Upper lobe of right lung (tissue), 1 donor: ENCODE results near the gene BICD1. TPM values are rescaled to one million over a fixed set of nuclear protein-coding genes. Genes with fewer than 3 reads are reported as not detected.

Experiments
- ATAC-seq: fragments of 200-7000 bp; cut with Tn5 transposase; one replicate; pipeline ENCODE4 v1.9.1; 2020; ENCODE audit warnings: mild to moderate bottlenecking, moderate library complexity
- DNase-seq: peaks from one replicate; pipeline ENCODE4 v3.0.0-alpha.2; 2020
- H3K27ac ChIP-seq: fragments of 200-600 bp; one replicate; pipeline ENCODE4 v1.8.0; 2022
- H3K27me3 ChIP-seq: fragments of 200-600 bp; one replicate; pipeline ENCODE4 v1.8.0; 2022; ENCODE audit warnings: mild to moderate bottlenecking
- H3K36me3 ChIP-seq: fragments of 200-600 bp; one replicate; pipeline ENCODE4 v1.8.0; 2022
- H3K4me1 ChIP-seq: fragments of 200-600 bp; one replicate; pipeline ENCODE4 v1.8.0; 2022
- H3K4me3 ChIP-seq: fragments of 200-600 bp; one replicate; pipeline ENCODE4 v1.8.0; 2022; ENCODE audit warnings: mild to moderate bottlenecking
- H3K9me3 ChIP-seq: fragments of 200-600 bp; one replicate; pipeline ENCODE4 v1.8.0; 2022
- CTCF ChIP-seq: fragments of 200-600 bp; IDR thresholded peaks from one replicate; pipeline ENCODE4 v1.8.0; 2022; ENCODE audit warnings: antibody characterized with exemption
- intact Hi-C: fragments of 100-400 bp; cut with DNase I; formaldehyde crosslinking; loops from one replicate; pipeline ENCODE4 v1.11.0; 2022
- total RNA-seq: library from RNA; stranded (reverse); fragmentation: NEBNext Ultra II Directional; extraction: Animal tissue kit (Norgen Biotek cat#: 25700); gene quantifications from one replicate; pipeline ENCODE4 v1.2.1, GENCODE V29; 2021
- donor health status: DM: no; HTN: yes; CAD: no; lungs with severe emphysema.

Gene BICD1
- total RNA-seq, 1 donor from 2014 or later: 18.0 TPM

- H3K4me3 ChIP-seq: no peak overlapping the region
- no peaks in the 10 kb centered on the region for H3K9me3 ChIP-seq
- no peak overlapping the region for H3K27ac ChIP-seq
- H3K4me1 ChIP-seq: no peaks in the 10 kb centered on the region
- intact Hi-C loops: no loop called here
- H3K27me3 ChIP-seq: no peaks in the 10 kb centered on the region
- DNase-seq (no peak), ATAC-seq (no peak)
- peaks cover 1% of the 10 kb centered on the region for H3K36me3 ChIP-seq
- TF ChIP-seq CTCF: no peak
Measured at GRCh38 chr12:32211066-32211899, 104.6 kb downstream of the BICD1 start.

DNA sequence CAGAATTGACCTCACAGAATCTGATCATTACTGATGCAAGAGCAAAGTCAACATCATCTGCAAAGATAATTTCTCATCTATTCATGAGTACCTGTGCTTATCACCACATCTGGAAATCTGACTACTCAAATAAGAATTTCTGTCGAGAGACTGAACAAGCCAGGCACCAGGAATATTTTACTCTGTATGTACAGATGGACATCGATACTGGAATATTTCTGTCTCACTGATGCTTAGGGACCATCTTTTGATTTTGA, 105.2 kb downstream of the BICD1 start:
- Histone ChIP-seq H3K27ac (no peak overlapping the region), H3K27me3 (no peaks in the 10 kb centered on the region), H3K4me3 (no peak overlapping the region), H3K36me3 (peaks cover 6% of the 10 kb centered on the region), H3K9me3 (no peaks in the 10 kb centered on the region), H3K4me1 (no peaks in the 10 kb centered on the region)
- no peak for DNase-seq
- no peak for ATAC-seq
- TF ChIP-seq CTCF: no peak
- intact Hi-C loops: no loop called here

DNA sequence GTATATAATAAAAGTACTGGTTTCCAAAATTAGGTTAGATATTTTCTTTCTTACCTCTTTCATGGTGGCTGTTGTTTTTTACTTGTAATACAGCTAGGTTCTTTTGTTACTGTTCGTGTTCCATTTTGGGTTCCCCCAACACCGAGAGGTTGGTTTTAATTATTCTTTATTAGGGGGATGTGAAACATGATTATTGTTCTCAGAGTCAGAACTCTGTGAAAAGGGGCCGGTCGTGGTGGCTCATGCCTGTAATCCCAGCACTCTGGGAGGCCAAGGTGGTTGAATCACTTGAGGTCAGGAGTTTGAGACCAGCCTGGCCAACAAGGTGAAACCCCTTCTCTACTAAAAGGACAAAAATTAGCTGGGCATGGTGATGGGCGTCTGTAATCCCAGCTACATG, 108.1 kb downstream of the BICD1 start:
- intact Hi-C loops: no loop called here
- Histone ChIP-seq H3K36me3 (peaks cover 6% of the 10 kb centered on the region), H3K9me3 (no peaks in the 10 kb centered on the region), H3K4me1 (no peaks in the 10 kb centered on the region), H3K27ac (no peak overlapping the region), H3K4me3 (no peak overlapping the region), H3K27me3 (no peaks in the 10 kb centered on the region)
- no peak for TF ChIP-seq CTCF
- ATAC-seq (no peak), DNase-seq (no peak)

DNA sequence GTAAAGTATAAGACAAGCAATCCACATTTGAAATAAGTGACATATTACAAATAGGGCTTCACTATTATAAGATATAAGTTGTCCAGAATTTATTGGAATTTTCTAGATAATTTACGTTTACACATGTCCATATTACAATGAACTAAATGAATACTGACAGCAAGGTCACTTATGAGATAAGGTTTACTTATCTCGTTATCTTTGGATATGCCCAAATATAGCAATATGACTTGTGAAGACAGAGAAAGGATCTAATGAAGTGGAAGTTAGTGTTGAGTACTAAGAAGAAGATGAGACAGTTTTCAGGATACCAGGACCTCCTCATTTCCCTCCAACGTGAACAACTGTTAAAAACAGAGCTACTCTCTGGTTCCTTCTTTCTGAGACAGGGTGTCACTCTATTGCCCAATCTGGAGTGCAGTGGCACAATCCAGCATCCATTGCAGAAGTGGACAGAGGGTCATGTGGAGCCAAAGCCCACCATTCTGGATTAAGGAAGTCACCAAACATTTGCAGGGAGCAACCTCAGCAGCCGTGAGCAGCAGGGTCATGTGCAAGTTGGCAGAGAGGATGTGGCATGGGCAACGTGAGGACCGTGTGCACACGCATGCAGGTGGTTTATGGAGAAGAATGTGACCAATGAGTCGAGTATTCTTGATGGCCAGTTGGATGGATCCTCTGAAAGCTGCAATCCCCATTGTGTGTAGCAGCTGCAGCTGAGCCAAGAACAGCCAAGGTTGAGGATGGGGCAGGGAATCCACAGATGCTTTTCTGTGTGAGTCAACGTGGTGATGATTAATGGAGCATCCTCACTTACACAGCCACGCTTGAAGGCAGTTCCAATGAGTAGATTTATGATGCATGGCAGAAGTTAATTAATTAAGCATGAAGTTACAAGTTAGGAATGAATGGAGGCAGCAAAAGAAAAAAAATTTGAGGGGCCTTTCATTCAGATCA, 111.0 kb downstream of the BICD1 start:
- H3K27me3 ChIP-seq: no peaks in the 10 kb centered on the region
- H3K9me3 ChIP-seq: no peaks in the 10 kb centered on the region
- H3K4me3 ChIP-seq: no peak overlapping the region
- intact Hi-C loops: no loop called here
- peak; percentile 68 for DNase-seq
- H3K27ac ChIP-seq: no peak overlapping the region
- peaks cover 6% of the 10 kb centered on the region for H3K36me3 ChIP-seq
- no peaks in the 10 kb centered on the region for H3K4me1 ChIP-seq
- no peak for TF ChIP-seq CTCF
- ATAC-seq: peak; percentile 87

DNA sequence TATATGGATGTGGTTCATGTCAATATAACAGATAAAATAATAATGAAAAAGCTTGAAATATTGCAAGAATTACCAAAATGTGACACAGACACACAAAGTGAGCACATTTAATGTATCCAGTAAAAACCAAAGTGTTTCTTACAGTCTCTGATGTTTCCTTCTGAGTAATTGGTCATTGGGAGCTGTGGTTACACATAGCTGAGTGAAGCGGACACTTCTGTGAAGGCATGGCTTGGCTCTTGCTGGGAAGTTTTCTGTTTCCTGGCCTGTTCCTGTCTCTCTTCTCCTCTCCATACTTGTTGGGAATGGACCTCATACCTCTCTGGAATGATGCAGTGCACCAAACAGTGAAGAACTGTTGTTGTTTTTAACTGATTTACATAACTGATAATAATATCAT, 117.3 kb downstream of the BICD1 start:
- no peak for DNase-seq
- intact Hi-C loops: no loop called here
- ATAC-seq: no peak
- Histone ChIP-seq H3K36me3 (no peaks in the 10 kb centered on the region), H3K27me3 (no peaks in the 10 kb centered on the region), H3K4me3 (no peak overlapping the region), H3K9me3 (no peaks in the 10 kb centered on the region), H3K4me1 (no peaks in the 10 kb centered on the region), H3K27ac (no peak overlapping the region)
- TF ChIP-seq CTCF: no peak
